Epidermal melanocyte (primary cell): ENCODE data around the gene OR10C1.

Source experiments
- DNase-seq: peaks from one replicate; pipeline ENCODE4 v3.0.0; 2011; ENCODE audit warnings: low spot score; ENCODE audit not compliant: insufficient read length

The OR10C1 gene

DNA sequence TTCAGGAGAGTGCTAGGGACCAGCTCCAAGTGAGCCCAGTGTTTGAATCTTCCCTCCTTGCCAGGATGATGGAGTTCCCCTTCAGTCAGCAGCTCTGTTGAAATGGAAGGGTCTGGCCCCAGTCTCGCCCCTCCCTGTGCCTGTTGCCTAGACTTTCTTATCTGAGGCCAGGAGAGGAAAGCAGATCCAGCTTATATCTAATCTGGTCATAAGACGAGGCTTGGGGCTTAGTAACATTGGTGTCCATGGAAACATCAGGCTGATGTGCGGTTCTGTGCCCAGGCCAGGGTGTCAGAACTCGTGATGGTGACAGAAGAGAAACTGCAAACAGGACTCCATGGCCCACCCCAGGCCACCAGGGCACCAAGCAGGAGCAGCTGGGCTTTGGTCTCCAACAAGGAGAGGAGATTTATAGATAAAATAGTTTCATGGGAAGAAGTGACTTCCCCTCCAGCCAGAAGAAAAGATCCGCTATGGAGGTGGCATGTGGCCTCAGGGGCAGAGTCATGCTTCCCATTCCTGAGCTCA lies 38.9 kb downstream of the OR10C1 start:
- no peak for DNase-seq

DNA sequence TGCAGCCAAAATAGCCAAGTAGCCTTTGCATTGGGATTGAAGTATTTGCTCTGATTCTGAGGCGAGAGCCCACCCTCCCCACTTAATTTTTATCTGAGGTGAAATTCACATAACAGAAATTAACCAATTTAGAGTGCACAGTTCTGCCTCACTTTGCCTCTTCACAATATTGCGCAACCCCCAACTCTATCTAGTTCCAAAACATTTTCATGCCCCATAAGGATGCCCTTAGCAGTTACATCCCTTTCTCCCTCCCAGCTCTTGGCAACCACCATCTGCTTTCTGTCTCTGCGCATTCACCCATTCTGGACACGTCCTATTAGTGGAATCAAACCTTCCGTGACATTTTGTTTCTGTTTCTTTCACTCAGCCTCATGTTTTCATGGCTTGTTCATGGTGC lies 39.6 kb downstream of the OR10C1 start:
- no peak for DNase-seq

DNA sequence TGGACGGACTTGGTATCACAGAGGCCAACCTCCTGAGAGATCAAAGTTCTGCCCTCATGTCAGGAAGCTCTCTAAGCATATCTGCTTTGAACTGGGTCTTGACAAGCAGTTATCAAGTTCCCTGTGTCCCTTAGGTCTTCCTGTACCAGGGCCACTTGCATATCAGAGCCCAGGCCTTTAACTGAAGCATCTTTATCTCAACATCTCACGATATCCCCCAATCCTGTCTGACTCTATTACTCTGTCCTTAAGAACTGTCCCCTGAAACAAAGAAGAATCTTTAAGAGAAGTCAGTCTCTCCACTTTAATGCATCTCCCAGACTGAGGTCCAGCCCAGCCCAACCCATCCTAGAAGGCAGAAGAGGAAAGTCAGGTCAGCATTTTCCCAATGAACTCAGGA lies 40.5 kb downstream of the OR10C1 start:
- DNase-seq: no peak

DNA sequence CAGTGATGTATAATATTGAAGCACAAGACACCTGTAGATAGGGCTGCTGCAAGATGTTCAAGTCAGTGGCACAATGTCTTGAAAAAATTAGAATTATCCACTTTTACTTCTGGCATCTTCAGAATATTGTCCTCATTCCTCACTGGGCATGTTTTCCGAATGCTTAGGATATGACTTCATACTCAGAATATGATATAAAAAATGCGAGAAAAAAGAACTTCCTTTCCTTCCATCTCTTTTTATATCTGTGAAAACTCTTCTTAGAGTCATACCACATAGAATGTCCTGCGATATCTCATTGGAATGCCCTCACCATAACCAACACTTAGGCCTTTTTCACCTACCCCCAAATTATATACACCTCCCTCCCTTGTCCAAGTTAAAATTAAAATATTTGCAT lies 44.1 kb downstream of the OR10C1 start:
- DNase-seq: no peak

DNA sequence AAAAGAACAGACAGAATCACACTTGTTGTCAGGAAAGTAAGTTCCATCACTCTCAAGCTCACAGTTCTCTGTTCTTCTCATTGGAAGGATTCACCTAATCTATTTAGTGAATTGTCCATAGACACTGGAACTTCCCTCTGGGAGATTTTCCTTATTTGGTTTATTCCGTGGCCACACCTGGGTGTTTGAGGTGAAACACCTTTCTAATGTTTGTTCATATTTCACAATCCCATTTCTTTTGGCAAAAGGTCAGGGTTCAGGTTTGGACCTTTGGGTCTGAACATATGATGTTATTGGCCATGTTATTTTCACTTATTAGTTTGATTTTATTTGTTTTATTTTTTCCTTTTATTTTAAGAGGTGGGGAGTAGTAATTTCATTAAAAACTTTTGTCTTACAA lies 44.6 kb downstream of the OR10C1 start:
- no peak for DNase-seq

DNA sequence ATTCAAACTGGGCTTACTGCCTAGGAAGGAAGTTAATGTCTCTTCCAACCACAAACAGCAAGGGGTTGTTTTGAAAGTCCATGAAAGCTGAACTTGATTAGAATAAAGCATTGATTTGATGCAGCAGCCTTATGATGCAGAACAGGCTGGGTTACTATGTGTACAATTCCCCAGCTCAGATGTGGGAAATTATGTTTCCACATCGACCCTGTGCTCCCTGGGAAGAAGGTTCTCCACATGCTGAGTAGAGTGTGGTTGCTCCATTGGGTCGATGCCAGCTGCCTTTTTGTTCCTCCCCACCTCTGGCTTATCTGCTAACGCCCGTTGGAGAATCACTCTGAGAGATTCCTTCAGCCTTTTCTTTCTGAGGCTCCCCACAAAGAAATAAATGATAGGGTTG lies 47.5 kb downstream of the OR10C1 start:
- no peak for DNase-seq

DNA sequence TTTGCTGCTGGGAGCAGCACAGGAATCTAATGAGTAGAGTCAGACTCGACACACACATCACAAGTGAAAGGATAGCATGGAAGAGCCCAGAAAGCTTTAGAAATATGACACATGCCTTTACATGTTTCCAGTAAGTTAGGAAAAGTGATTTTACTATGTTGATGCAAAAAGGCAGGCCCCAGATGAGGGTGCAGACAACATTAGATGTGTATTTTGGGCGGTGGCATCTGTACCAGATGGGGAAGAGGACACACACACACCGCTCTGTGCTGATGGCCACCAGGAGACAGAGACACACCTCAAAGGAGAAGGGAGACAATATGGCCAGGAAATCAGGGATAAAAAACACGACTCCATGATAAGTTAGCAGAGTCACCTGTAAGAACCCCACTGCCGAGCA lies 48.0 kb downstream of the OR10C1 start:
- no peak for DNase-seq

DNA sequence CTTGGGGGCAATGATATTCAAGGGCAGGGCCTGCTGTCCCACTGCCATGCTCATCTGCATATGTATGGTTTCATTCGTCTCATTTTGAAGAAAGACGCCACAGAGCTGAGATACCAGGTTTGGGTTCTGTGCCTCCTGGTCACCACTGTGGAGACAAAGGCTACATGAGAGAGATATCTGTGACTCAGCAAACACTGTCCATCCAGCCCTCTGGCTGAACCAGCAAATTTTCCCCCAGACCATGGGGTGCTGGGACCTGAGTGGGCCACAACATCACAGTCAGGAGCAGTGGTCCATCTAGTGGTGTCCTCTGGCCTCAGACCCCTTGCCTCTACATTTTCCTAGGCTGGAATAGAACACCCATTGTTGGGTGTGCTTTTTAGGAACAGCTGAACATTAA lies 48.6 kb downstream of the OR10C1 start, which contains the start of gene MAS1L:
Gene MAS1L (minus strand): TSS at position 297 of the 400 bp plus-strand sequence. CDS start 54 bp downstream, at position 243.
- DNase-seq: no peak

DNA sequence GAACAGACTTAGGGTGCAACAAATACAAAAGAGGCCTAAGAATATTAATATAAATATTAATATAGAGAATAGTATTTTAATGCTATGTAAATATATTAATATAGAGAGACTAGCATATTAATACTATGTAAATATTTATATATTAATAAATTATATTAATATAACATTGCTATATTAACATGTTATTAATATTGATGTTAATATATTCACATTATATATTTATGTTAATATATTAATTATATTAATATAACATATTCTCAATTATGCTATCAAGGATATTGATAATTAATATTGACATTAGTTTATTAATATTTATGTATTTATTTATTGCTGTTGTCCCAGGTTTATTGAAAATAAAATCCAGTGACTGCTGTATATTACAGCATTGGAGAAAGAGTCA lies 49.8 kb downstream of the OR10C1 start:
- DNase-seq: no peak

DNA sequence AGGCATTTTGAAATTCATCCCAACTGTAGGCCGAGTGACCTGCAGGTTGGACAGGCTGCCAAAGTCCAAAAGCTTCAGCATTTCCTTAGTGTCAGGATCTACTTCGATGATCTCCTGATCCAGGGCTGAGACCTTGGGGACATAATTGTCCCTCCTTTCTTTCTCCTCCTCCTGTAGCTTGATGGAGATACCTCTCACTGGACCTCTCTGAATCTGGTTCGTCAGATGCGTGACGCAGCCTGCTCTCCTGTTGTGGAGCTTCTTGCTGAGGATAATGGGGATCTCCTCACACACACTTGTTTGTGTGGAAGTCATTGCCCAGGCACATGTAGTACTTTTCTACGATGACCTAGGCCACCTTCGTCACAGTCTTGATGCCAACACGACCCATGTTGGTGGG lies 50.2 kb downstream of the OR10C1 start:
- no peak for DNase-seq

DNA sequence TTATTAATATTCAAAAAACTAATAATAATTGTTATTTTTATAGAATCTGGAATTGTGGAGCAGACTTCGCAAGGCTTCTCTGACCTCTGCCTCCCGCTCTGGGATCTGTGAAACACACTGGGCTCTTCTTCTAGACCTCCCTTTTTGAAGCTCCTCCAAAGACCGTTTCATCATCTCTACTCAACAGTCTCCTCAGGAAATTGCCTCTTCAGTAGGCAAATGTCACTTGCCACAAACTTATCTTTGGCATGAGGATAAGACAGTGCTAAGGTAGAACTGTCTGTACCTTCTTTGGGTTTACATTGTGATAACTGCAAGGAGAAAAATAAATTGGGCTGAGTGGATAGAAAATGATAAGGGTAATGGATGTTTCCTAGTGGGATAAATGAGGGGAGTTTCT lies 50.9 kb downstream of the OR10C1 start:
- no peak for DNase-seq

DNA sequence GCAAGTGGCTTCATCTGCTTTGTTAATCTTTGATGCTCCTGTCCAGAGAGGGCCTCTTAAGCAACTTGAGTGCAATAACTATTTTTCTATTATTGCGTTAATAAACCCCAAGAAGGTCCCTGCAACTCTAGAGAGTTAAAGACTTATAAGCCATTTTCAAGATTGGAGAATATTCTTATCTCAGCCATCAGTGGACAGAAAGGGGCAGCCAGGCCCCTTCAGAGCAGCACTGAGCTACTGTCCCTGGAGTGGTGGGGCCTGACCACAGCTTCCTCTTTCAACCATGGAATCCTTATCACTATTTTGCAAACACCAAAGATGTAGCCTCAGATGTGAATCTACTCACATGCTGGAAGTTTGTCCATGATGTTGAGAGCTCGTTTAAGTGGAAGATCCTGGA lies 51.4 kb downstream of the OR10C1 start:
- DNase-seq: no peak
